Iris pigment epithelial cell (primary cell): ENCODE data around the gene ACTR1A.
A peak's percentile ranks its signal among the peaks of the same experiment; 100 is the strongest.
"Not testable (repeated sequence)": the region's sequence is repeated elsewhere in the genome, so short reads cannot be mapped to it uniquely, and the experiment has no call there.

Experiments
- DNase-seq: peaks from one replicate; pipeline ENCODE4 v3.0.0-alpha.2; 2011; ENCODE audit warnings: low read depth

ACTR1A gene

GRCh38 chr10:102514487-102515311 lies 12.2 kb upstream of the ACTR1A start:
- DNase-seq, result no peak

GRCh38 chr10:102511583-102512274 lies 9.2 kb upstream of the ACTR1A start:
- DNase-seq, result no peak

- DNase-seq, result peak; percentile 70
Observed at GRCh38 chr10:102509387-102509786, 6.9 kb upstream of the ACTR1A start.

- no peak for DNase-seq
Observed at GRCh38 chr10:102508506-102508905, 6.0 kb upstream of the ACTR1A start.

- DNase-seq, result no peak
Observed at GRCh38 chr10:102507521-102507920, 5.0 kb upstream of the ACTR1A start.

- DNase-seq, result no peak
Observed at GRCh38 chr10:102505462-102506115, 3.1 kb upstream of the ACTR1A start.

GRCh38 chr10:102504976-102505300 lies 2.4 kb upstream of the ACTR1A start:
- no peak for DNase-seq

- peak; percentile 53 for DNase-seq
Observed at GRCh38 chr10:102504179-102504975, 1.9 kb upstream of the ACTR1A start.

- DNase-seq, result peak; percentile 98
Observed at GRCh38 chr10:102503264-102504178, 1.0 kb upstream of the ACTR1A start, which contains the start of gene SUFU. TSS of gene SUFU (plus strand) at chr10:102503972. CDS start at chr10:102504153, 181 bp downstream.

GRCh38 chr10:102502029-102502336 lies 529 bp downstream of the ACTR1A start:
- peak; percentile 99 for DNase-seq

GRCh38 chr10:102501201-102502028 lies 1.1 kb downstream of the ACTR1A start:
- DNase-seq, result peak; percentile 41

GRCh38 chr10:102500686-102501085 lies 1.8 kb downstream of the ACTR1A start:
- DNase-seq, result not testable (repeated sequence)

GRCh38 chr10:102499356-102499755 lies 3.2 kb downstream of the ACTR1A start:
- no peak for DNase-seq

- no peak for DNase-seq
Observed at GRCh38 chr10:102497545-102497944, 5.0 kb downstream of the ACTR1A start.

GRCh38 chr10:102493771-102494170 lies 8.7 kb downstream of the ACTR1A start:
- DNase-seq, result no peak

- no peak for DNase-seq
Observed at GRCh38 chr10:102492983-102493382, 9.5 kb downstream of the ACTR1A start.

- no peak for DNase-seq
Observed at GRCh38 chr10:102492344-102492939, 10.1 kb downstream of the ACTR1A start.

GRCh38 chr10:102491136-102491535 lies 11.4 kb downstream of the ACTR1A start:
- no peak for DNase-seq

- no peak for DNase-seq
Observed at GRCh38 chr10:102485093-102485784, 17.3 kb downstream of the ACTR1A start.
